Measurements from ENCODE around the gene INPP5D.

INPP5D gene

DNA sequence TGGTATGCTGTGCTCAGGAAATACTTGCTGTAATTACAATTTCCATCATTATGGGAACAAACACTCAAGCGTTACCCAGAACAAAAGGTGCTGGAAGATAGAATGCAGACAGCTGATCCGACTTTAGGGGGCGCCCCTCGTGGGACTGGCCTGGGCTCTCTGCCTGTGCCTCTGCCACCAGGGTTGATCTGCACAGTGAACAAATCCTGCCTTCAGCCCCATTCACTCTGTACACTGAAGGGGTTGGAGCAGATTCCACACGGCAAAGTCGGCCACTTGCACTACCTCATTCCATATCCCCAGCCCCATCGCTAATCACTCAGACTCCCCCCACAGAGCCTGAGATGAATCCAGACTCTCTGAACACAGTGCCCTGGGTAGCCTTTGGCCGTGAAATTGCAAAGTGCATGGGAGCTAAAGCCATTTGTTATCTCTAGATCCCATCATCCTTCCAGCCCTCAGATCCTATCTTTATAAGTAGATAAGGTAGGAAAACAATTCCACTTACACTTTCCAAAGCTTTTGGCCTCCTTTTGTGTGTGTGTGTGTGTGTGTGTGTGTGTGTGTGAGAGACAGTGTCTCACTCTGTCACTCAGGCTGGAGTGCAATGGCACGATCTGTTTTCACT lies 69.3 kb downstream of the INPP5D start:
- DNase-seq, result peak in 1 of 10 donors; percentile 33
- intact Hi-C loops (cut with DNase I), result no loop called here

DNA sequence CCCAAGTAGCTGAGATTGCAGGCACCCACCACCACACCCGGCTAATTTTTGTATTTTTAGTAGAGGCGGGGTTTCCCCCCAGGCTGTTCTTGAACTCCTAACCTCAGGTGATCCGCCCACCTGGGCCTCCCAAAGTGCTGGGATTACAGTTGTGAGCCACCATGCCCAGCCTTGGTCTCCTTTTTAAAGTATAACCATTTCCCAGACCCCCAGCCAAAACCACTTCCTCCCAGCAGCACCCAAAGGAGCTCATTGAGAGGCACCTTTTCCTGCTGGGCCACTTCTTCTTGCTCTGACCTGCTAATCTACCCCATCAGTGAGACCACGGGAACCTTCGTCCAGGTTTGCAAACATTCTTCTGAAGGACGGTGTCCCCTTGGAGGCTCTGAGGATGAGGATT lies 69.9 kb downstream of the INPP5D start:
- DNase-seq, result peak in 1 of 10 donors; percentile 4
- intact Hi-C loops (cut with DNase I), result no loop called here

DNA sequence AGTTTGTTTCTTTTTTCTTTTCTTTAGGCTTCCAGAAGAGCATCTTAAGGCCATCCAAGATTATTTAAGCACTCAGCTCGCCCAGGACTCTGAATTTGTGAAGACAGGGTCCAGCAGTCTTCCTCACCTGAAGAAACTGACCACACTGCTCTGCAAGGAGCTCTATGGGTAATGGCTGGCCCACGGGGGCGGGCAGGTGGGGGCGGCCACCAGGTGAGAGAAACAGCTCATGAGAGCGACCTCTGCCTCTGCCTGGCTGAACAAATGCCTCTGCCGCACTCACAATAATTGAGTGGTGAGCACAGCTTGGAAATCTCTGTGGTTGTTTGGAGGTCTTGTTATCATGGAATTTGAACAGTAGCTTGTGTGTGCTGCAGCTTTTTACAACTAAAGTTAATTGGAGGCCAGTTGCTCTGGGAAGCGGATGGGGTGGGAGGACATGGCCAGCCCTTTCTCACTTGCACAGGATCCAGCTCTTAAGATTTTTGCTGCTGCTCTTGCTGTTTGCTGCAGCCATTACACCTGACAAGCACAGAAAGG lies 70.4 kb downstream of the INPP5D start:
- intact Hi-C loops (cut with DNase I), result no loop called here

GRCh38 chr2:233131936-233132720 lies 72.0 kb downstream of the INPP5D start:
- intact Hi-C loops (cut with DNase I), result no loop called here
- no peak for DNase-seq

More for the DNA sequence above, 70.4 kb downstream of the INPP5D start:
- DNase-seq, result peak in 1 of 10 donors; percentile 37

DNA sequence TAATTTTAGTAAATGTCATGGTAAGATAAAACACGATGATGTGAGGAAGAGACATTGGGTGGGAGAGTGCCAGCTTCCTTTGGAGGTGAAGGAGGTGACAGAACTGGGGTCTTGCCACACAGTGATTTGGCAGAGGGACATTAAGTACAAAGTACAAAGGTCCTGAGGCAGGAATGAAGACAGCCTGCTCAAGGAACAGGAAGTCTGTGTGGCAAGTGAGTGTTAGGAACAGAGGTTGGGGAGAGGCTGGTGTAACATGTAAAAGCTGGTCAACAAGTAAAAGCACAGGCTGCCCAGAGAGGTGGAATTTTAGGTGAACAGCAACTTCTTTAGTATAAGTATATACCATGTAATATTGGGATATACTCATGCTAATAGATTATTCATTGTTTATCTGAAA lies 73.1 kb downstream of the INPP5D start:
- DNase-seq, result no peak
- intact Hi-C loops (cut with DNase I), result no loop called here

DNA sequence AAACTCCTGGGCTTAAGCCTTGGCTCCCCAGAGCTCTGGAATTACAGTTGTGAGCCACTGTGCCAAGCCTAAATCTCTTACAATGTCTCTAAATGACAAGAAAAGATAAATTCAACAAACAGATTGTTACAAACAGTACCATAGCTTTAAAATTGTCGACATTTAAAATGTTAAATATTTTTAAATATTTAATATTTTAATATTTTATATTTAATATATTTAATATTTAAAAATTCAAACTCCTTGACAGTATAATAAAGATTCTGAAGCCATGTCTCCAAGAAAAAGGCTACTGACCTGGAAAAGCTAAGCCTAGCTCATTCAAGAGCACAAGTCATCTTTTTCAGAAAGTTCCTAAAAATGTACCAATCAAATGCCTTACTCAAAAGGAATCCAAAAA lies 75.3 kb downstream of the INPP5D start:
- no peak for DNase-seq
- intact Hi-C loops (cut with DNase I), result no loop called here

- intact Hi-C loops (cut with DNase I), result no loop called here
- DNase-seq, result no peak
These were observed 76.9 kb downstream of the INPP5D start for GRCh38 chr2:233137040-233137439.

- intact Hi-C loops (cut with DNase I), result no loop called here
- DNase-seq, result no peak
These were observed 80.0 kb downstream of the INPP5D start for GRCh38 chr2:233140077-233140585.

DNA sequence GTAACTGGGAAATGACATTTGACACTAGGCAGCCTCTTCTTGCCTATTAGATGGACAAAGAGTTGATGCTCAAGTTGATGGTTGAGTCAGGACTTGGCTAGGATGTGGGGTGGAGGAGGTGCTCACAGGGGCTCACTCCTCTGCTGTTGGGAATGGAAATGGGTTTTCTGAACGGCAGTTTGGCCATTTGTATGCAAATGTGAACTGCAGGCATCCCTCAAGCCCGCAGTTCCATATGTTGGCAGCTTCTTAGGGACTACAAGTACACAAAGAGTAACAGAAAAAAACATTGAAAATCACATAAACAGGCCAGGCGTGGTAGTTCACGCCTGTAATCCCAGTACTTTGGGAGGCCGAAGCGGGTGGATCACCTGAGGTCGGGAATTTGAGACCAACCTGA lies 80.8 kb downstream of the INPP5D start:
- intact Hi-C loops (cut with DNase I), result no loop called here

DNA sequence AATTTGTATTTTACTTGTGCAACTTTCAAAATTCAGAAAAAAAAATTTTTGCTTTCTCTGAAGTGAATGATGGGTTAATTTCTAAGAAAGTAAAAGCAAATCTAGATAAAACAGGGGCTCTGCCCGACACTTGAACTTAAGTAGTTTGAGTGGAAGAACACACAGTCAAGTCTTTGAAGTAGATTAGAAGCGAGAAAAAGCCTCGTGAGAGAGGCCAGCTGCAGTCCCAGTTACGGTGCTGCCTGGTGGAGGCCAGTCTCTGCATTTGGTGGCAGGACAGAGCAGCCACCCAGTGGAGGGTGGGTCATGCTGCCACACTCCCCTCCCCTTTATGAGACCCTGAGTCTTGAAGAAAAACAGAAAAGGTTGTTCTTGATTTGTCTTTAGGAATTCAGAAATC lies 81.8 kb downstream of the INPP5D start:
- DNase-seq, result no peak
- intact Hi-C loops (cut with DNase I), result no loop called here

More for the DNA sequence above, 80.8 kb downstream of the INPP5D start:
- no peak for DNase-seq

- intact Hi-C loops (cut with DNase I), result no loop called here
- no peak for DNase-seq
These were observed 82.3 kb downstream of the INPP5D start for GRCh38 chr2:233142355-233142897.

- DNase-seq, result no peak
- intact Hi-C loops (cut with DNase I), result no loop called here
These were observed 83.7 kb downstream of the INPP5D start for GRCh38 chr2:233143700-233144331.

DNA sequence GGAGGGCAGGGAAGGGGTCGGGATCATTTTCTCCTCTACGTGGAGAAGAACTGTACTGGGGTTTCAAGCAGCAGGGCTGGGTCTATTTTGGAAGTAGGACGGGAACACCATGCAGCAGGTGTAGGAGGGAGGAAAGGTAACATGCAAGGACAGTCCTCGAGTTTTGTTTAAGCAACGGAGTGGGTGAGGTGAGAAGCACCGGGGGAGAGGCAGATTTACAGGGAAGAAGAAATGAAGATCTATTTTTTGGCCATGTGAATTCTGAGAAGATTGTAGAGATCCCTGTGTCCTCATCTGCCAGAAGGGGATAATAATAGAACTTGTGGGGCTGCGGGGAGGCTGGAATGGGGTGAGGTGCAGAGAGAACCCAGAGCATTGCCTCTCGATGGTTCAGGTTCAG lies 85.6 kb downstream of the INPP5D start:
- intact Hi-C loops (cut with DNase I), result no loop called here
- DNase-seq, result peak in 4 of 10 donors; percentile 20 to 77 (median 42)

GRCh38 chr2:233146194-233146593 lies 86.1 kb downstream of the INPP5D start:
- DNase-seq, result no peak
- intact Hi-C loops (cut with DNase I), result no loop called here

DNA sequence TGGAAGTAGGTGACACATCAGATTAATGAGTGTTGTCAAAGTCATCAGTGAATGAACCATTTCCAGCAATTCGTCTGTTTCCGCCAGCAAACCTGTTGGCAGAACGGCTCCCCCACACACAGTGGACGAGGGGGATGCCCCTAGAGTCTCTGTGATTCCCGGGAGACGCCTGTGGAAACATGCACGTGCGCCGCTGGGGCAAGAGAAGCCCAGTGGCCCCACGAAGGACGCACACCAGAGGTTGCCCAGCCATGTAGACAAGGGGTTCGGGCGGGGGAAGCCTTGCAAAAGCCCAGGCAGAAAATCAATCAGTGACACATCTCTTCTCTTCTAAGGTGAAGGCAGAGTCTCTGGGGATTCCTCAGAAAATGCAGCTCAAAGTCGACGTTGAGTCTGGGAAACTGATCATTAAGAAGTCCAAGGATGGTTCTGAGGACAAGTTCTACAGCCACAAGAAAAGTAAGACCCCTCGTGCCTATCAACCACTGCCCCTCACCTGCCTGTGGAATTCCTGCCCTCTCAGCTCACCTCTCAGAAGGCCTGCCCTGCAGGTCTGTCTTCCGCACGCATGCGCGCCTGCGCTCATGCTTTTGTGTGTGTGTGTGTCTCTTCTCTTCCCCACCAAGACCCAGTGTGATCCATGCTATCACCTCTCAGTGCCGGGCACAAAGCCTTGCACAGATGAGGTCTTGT lies 87.1 kb downstream of the INPP5D start:
- DNase-seq, result no peak
- intact Hi-C loops (cut with DNase I), result no loop called here

DNA sequence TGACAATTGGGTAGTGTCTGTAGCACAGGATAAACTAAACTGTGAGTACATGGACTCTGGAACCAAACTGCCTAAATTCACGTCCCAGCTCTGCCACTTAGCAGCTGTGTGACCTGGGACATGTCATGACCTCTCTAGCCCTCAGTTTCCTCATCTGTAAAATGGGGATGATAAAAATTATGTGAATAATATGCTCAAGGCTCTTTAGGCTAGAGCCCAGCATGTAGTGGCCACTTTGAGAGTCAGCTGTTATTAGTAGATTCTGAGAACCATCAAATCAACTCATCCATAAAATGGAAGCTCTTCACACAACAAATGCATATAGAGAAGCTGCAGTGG lies 87.7 kb downstream of the INPP5D start:
- DNase-seq, result no peak
- intact Hi-C loops (cut with DNase I), result no loop called here

- intact Hi-C loops (cut with DNase I), result no loop called here
- no peak for DNase-seq
These were observed 88.2 kb downstream of the INPP5D start for GRCh38 chr2:233148354-233148753.

DNA sequence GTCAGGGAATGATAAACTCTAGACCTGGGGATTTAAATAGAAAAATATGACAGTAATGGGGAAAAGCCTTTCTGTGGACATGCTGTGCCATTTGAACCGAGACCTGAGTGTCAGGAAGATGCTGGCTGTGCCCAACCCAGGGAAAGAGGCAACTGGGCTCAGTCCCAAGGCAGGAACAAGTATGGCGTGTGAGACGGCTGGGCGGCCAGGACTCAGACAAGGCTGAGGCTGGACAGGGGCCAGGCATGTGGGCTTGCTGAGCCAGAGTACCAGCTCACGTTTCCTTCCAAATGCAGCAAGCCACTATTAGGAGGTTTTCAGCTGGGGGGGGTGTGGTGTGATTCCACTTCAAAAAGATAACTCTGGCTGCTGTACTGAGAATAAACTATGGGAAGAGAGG lies 92.4 kb downstream of the INPP5D start:
- intact Hi-C loops (cut with DNase I), result no loop called here
- peak in 8 of 10 donors; percentile 20 to 91 (median 55) for DNase-seq

- intact Hi-C loops (cut with DNase I), result no loop called here
- no peak for DNase-seq
These were observed 93.1 kb downstream of the INPP5D start for GRCh38 chr2:233153146-233153798.

GRCh38 chr2:233156001-233156400 lies 95.9 kb downstream of the INPP5D start:
- intact Hi-C loops (cut with DNase I), result no loop called here
- DNase-seq, result no peak

Measured in posterior cingulate gyrus (tissue), 11 donors.